ENCODE results near the gene ANGPTL5. TPM values are rescaled to one million over a fixed set of nuclear protein-coding genes. Genes with fewer than 3 reads are reported as not detected.

ANGPTL5 gene
- total RNA-seq = under 0.01 TPM in 1 of 2 replicates, not detected in the other

DNA sequence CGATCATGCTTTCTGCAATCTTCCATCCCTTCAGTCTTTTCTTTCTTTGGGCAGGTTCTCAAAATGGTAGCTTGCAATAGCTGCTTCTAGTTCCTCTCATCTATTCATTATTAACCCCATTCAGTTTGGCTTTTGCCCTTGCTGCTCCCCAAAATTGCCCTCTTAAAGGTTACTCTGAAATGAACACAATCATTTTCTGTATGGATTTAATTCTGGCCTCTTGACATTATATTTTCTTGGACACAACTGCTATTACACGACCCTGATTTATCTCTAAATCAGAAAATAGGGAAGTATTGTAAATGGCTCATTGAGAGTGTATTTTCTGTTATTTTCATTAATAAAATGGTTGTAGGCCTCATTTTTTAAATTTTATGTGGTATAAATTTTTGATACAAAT lies at the start of gene ANGPTL5:
Gene ANGPTL5, minus strand, starts transcription at position 101 of the 400 bp plus-strand sequence. CDS start 8,613 bp downstream, outside the sequence.

DNA sequence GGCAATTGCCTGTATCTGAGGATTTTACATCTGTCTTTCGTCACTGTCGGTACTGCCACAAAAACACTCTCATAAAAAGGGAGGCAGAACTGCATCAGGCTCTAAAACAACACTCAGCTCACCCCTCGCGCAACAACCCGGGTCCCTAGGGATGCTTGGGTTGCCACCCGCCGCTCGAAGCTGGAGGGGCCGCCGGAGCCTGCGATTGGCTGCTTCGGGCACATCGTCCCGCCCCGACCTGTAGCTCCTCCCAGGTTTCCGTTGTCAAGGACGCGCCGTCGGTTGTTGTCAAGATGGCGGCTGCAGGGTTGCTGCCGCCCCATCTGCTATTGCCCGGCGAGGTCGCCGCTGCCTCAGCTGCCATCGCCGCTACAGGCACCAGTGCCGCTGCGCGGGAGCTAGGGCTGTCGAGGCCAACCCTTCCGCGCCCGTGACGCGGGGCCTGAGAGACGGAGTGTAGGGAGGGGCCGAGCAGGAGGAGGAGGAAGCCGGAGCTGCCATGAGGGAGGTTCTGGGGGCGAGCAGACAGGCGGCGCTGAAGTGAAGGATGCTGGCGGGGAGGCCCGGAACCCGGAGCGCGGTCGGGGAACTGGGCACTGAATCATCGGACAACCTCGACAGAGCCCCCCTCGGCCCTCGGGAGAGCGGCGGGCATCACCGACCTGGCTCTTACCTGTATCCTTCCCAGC lies 1.4 kb downstream of the ANGPTL5 start, which contains the start of gene CEP126:
Gene CEP126, plus strand, starts transcription at position 273 of the 689 bp plus-strand sequence. Its CDS starts 275 bp downstream, at position 548.

Other genes starting within 250 kb of the ANGPTL5 start
- gene CEP126, start 1.5 kb downstream of the ANGPTL5 start, total RNA-seq = 2.8 and 7.1 TPM in 2 replicates
- 13.3 TPM in 2 replicates for gene CFAP300, start 130.9 kb upstream of the ANGPTL5 start, total RNA-seq
- gene YAP1, start 193.9 kb upstream of the ANGPTL5 start, total RNA-seq = 256 and 356 TPM in 2 replicates

Measured in placental epithelial cell (primary cell).